HG03060 (cell line): ENCODE measurements around the gene RPL10.
"Not testable (repeated sequence)": the region's sequence is repeated elsewhere in the genome, so short reads cannot be mapped to it uniquely, and the experiment has no call there.

ENCODE experiments used
- ATAC-seq: cut with Tn5 transposase; IDR thresholded peaks from one replicate; pipeline ENCODE4 v1.9.1; 2021; ENCODE audit warnings: low read depth, moderate number of reproducible peaks; ENCODE audit not compliant: unreplicated experiment

The RPL10 gene

DNA sequence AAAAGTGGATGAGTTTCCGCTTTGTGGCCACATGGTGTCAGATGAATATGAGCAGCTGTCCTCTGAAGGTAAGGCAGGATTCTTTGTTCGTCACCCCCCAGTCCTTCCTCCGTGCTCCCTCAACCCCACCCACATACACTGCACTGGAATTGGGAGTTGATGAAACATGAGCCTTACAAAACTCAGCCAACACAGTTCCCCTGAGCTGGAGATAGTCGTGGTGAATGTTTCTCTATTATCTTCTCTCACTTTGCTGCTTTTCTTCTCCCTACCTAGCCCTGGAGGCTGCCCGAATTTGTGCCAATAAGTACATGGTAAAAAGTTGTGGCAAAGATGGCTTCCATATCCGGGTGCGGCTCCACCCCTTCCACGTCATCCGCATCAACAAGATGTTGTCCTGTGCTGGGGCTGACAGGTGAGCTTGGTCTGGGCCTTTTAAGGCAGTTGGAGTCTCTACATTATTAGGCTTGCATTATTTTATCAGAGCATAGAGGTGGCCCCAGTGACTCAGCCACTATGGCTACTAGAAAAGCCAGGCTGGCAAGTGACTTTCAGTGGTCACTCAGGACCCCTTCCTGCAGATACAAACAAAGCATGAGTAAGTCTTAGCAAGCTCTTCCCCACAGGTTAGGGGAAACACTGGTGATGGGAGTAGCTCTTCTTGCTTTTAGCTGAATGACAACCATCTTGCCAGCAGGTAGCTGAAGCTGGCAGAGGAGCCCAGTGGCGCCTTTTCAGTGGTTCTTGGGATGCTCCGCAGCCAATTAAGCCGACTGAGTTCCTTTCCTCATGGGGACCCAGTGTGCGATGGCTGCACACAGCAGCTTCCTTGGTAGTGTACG lies 1.6 kb downstream of the RPL10 start:
- ATAC-seq: no peak

DNA sequence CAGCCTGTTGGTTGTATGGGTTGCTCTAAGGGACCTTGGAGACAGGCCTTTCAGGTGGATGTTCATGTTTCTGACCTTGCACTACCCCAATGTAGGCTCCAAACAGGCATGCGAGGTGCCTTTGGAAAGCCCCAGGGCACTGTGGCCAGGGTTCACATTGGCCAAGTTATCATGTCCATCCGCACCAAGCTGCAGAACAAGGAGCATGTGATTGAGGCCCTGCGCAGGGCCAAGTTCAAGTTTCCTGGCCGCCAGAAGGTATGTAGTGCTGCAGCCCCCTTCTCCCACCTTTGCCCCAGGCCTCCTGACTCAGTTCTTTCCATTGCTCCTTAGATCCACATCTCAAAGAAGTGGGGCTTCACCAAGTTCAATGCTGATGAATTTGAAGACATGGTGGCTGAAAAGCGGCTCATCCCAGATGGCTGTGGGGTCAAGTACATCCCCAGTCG lies 2.2 kb downstream of the RPL10 start:
- not testable (repeated sequence) for ATAC-seq

DNA sequence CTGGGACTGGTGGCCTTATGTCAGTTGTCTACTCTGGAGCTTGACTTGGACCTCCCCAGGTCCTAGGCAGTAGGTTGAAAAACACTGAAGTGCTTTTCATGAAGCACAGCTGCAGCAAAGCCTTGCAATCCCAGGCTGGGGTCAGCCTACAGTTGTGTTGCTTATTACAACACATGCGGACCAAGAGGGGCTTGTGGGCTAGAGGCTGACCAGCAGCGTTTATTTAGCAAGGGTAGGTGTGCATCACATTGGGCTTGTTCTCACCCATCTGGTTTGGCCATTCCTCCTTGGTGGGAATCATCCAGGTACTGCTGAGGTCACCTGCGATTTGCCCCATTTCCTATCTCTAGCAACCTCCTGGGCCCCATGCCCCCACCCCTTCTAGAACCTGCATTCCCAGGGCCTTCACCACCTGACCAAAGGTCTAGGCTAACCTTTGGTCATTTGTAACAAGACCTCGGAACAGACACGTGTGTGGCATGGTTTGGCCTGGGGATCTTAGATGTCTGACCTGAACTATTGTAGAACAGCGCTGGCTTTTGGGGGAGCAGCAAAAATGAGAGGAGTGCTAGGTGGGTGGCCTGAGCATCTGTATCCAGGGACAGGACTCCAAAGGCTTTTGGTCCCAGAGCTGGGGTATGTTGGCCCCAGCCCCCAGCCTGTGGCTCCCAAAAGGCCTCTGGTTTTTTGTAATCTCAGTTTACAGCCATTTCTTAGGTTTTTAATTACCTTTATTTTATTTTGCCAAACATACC lies 3.0 kb downstream of the RPL10 start:
- no peak for ATAC-seq

DNA sequence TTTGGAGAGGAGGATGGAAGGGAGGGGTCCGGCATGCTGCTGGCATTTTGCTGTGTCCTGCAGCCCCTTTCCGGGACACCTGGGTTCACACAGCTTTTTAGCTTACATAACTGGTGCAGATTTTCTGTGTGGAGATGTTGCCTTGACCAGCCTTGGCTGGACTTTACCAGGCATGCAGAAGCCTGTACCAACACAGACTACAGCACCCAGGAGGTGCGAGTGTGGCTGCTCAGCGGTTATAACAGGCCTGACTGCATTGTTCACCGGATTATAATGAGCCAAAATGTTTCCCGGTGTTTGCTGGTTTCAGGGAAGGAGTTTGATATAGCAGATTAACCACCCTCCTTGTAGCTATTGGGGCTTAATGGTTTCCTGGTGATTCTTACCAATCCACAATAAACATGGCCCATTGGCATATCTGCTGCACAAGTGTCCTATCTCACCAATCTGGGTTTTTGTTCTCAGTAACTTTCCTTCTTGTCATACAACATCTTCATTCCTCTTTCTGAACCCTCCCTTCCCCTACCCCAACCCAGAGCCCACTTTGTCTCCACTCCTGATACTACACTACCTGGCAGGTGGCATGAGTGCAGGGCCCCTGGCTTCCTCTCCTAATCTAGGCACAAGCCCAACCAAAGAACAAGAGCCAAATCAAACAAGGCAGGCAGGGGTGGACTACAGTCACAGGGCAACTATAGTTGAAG lies 3.9 kb downstream of the RPL10 start:
- no peak for ATAC-seq

DNA sequence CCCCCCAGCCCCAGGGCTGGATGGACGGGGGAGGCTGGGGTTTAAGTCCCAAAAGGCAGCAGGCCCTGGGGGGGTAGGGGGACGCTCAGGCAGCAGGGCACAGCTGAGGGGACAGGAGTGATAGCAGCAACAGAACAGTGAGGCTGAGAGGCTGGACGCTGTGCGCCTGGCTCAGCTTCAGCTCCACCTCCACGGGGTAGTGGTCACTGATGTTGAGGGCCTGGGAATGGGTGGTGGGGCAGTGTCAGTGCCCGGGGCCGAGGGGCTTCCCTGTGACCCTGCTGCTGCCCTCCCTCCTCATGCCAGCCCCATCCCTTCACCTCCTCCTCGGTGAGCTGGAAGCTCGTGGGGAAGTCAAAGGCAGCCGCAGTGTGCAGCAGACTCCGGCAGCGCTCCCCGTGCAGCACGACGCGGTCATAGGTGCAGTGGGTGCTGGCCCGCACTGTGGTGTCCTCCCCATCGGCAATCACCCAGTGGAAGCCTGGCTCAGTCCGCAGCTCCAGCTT lies 4.5 kb downstream of the RPL10 start:
- no peak for ATAC-seq

DNA sequence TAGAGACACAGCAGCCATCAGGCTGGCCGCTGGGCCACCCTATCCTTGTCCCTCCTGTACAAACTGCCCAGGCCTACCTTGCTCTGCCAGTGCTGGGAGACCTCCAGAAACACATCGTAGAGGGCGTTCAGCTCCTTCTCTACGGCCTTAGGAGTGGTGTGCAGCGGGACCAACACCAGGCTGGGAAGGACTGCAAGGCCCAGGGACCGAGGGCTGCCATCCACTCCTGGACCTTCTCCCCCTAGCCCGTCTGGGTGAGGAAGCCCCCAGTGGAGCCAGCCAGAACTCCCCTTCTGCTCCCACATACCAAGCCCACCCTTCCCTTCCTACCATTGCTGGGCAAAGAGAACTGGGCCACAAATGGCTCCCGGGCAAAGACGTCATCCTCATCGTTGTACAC lies 5.0 kb downstream of the RPL10 start:
- ATAC-seq: no peak

DNA sequence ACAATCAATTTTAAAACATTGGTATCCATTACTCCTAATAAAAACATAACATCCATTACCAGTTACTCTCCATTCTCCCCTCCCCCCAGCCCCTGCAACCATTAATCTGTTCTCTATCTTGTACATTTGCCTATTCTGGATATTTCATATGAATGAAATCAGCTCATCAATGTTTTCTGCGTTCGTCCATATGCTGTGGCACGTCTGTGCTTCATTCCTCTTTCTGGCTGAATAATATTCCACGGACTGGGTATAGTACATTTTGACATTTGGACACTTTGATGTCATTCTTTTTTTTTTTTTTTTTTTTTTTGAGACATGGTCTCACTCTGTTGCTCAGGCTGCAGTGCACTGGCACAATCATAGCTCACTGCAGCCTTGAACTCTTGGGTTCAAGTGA lies 5.7 kb downstream of the RPL10 start:
- ATAC-seq: no peak

DNA sequence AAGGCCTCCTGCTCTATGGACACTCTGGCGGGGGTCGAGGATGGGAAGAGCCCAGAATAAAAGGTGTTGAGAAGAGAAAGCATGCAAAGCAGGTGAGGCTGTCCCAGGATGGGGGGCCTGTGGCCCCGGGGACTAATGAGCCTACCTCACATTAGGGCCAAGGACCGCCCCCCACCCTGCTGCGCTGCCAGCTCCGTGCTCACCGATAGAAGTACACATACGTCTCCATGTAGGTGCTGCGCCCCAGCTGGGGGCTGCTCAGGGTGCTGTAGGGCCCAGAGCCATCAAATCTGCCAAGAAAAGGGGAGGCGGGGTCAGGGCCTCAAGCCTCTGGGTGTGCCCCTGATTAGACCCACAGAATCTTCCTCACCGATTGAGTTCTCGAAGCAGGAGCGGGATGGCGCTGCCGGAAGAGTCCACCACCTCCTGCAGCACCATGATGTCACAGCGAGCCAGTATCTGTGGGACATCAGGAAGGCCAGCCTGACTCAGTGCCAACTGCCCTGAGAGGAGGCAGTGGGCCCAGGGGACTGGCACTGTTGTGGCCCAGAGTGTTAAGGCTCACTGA lies 6.5 kb downstream of the RPL10 start:
- ATAC-seq: no peak

DNA sequence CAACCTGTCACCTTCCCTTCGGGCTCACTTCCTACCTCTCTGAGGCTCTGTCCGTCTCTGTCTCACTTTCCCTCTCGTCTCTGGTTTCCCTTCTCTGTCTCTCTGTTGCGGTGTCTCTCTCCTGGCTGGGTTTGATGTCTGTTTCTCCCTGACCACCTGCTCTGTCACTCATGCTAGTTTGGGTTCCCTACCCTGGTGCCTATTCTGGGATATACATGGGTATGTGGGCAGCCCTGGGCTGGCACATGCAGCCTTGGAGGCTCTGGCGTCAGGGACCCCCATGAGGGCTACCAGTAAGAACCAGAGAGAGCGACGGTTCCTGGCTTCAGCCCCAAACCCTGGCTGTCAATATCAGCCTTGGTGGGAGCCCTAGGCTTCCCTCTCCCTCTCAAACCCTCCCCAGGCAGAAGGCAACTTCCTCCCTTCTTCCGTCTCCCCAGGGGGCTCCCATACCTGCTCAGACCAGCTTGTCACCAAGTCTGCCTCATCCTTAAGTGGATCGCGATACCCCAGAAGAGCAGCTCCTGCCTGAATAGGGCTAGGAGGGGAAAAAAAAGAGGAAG lies 10.6 kb downstream of the RPL10 start:
- ATAC-seq: no peak

DNA sequence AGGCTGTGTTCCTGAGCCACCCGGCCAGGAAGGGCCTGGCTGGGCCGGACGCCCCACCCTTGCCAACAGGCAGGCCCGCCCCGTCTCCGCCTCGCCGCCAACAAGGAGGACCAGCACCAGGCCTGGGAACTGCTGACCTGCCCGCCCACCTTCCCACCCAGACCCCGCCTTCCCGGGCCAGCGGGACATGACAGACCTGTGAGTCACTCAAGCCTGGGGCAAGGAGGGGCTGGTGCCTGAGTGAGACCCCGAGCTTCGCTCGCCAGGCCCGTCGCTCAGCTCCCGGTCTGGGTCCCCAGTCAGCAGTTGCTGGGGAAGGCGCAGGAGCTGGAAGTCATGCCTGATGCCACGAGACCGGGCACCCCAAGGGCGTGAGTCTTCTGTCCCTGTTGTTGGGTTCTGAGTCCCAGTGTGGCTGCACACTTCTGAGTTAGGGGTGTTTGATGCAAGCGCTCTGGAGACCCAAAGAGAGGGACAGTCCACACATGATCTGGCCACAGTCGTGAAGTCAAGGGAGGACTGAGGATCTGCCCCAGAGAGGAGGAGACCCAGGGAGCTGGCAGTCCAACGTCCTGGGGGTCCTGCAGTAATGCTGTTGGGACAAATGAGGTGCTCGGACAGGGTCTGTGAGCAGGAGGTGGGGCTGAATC lies 11.2 kb downstream of the RPL10 start, which contains the start of gene DNASE1L1:
TSS of gene DNASE1L1 (minus strand) at position 33 of the 650 bp plus-strand sequence. CDS start 3,686 bp downstream, outside the sequence.
- ATAC-seq: no peak

DNA sequence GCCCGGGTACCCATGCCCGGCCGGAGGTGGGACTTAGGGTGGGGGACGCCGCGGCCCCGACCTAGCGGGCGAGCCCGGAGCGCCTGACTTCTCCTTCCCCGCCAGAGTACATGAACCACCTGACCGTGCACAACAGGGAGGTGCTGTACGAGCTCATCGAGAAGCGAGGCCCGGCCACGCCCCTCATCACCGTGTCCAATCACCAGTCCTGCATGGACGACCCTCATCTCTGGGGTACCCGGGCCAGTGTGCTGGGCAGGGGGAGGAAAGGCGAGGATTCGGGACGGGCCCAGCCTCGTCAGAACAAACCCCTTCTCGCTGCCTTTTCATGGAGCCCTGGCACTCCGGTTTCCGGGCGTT lies 13.8 kb downstream of the RPL10 start:
- ATAC-seq: no peak

DNA sequence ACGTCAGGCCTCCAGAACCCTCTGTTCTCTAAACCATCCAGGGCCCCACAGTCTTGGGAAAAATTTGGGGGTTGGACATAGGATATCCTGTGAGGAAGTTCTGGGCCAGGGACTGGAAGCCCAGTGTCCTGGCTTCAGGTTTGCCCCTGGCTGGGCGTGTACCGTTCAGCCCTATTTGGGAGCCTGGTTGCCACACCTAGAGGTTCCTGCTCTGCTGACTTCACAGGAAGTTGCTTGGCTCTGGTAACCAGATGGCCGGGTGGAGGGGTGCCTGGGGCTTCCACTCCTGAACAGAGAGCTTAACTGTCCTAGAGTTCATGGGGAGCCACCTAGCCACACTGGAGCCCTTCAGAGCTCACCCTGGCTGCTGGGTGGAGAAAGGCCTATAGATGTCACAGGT lies 14.3 kb downstream of the RPL10 start:
- ATAC-seq: no peak

DNA sequence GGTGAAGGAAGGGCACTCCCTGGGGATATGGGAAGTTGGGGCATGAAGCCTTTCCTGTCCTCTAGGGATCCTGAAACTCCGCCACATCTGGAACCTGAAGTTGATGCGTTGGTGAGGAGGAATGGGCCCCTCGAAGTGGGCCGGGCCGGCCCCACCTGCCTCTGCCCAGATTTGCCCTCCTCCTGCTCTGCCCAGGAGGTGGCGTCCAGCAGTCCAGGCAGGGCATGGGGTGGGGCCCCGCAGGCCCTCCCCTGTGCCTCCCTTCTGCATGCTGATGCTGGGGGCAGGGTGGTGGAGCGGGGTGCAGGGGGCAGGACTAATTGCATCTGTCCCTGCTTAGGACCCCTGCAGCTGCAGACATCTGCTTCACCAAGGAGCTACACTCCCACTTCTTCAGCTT lies 15.0 kb downstream of the RPL10 start:
- ATAC-seq: no peak

DNA sequence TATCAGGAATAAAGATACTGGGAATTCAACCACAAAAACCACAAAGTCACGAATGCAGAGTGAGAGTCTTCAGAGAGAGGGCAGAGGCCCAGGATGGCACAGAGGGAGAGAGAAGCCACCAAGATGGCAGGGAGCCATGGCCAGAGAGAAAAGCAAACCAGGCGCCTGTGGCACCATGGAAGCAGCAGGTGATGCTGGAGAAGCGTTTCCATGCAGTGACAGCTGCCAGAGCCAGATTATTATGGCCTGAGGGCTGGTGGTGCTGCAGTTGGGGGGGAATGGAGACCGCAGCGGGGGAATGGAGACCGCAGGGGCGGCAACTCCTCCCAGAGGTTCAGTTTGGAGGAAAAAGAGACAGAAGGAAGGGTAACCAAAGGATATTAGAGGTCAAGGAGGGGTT lies 19.0 kb downstream of the RPL10 start:
- ATAC-seq: no peak

DNA sequence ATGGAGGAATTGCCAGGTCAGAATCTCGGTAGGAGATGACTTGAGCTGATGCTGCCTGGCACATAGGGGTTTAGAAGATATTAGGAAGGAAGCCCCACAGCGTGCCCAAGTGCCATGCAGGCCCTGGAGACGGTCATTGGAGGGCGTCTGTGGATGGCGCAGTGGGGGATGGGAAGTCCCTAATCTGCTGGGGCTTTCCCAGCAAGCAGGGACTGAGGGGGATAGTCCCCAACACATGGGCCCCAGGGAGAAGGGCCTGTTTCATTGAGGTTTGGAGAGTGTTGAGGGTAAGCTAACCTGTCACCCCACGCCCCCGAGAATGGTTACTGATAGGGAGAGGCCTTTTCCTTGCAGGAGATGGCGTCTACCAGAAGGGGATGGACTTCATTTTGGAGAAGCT lies 21.0 kb downstream of the RPL10 start:
- ATAC-seq: no peak

DNA sequence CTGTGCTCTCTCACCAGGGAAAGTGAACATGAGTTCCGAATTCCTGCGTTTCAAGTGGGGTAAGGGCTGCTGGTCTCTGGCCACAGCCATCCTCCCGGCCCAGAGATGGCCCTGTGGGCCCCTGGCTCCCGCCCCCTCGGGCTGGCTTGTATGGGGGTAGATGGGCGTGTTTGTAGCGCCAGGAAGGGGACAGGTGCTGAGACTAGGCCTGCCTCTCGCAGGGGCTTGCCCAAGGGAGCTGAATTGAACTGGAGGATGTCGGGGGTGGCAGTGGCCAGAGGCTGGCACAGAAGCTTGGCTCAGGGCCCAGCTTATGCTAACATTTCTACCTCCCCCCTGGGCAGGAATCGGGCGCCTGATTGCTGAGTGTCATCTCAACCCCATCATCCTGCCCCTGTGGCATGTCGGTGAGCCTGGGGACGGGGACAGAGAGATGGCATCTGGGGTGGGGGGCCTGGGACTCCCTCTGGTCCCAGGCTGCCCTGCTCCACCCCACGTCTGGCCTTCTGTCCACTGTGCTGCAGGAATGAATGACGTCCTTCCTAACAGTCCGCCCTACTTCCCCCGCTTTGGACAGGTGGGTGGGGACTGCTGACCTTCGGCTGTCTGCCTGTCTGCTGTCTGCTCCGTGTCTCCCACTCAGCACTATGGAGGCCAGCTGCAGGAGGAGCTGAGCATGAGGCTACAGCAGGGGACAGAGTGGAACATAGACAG lies 21.7 kb downstream of the RPL10 start:
- ATAC-seq: no peak

DNA sequence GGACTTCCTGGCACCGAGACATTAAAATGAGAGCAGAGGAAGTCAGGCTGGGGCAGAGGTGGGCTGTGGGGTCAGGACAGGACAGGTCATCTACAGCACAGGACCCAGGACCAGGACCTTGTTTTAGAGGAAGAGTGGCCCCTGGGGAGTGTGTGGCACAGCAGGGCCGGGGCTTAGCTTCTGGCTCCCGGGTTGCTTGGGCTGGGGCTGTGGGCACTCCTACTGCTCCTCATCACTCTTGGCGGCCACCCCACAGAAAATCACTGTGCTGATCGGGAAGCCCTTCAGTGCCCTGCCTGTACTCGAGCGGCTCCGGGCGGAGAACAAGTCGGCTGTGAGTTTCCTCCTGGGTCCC lies 22.2 kb downstream of the RPL10 start:
- no peak for ATAC-seq

DNA sequence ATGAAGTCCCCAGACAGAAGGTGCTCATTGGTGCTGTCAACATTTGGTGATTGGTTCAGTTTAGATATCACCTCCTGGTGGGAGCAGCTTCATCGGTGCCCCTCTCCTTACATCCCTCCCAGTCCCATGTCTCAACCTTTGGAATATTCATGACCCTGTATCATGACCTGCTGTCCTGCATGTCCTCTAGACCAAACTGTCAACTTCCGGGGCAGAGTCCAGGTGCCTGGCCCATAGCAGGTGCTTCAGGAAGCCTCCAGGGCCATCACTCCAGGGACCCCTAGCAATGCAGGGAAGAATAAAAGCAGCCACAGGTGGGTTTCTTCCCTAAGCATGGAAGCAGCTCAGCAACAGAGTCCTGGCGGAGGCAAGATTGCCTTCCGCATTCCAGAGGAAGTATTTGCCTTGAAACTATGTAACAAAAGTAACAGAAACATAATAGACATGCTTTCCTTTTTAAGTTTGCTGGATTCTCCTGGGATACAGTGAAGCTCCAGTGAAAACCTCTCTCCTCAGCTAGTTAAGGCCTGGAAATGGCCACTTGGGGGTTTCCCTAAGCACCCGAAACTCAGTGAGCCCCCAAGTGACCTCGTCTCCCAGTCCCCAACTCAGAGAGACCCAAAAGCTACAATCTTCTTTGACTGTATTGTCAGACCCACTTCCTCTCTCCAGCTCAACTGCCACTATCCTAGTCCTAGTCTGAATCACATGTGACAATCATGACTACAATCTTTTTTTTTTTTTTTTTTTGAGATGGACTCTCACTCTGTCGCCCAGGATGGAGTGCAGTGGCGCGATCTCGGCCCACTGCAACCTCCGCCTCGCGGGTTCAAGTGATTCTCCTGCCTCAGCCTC lies 29.0 kb downstream of the RPL10 start:
- ATAC-seq: no peak
